OCI-LY7 (cell line): ENCODE measurements around the gene ZNF343.

ENCODE experiments used
- CTCF ChIP-seq: fragments of 200-600 bp; sonication (generic); conservative IDR thresholded peaks from 2 replicates; pipeline ENCODE4 v1.5.1; 2014; ENCODE audit warnings: mild to moderate bottlenecking, antibody characterized with exemption, low read length, moderate library complexity, mixed read lengths
- EZH2phosphoT487 ChIP-seq: fragments of 200-600 bp; sonication (generic); IDR thresholded peaks from 2 replicates; pipeline ENCODE4 v1.6.1; 2018; ENCODE audit warnings: low read depth, borderline replicate concordance, mild to moderate bottlenecking, mixed run types, antibody characterized with exemption, low read length, moderate library complexity, mixed read lengths

GRCh38 chr20:2465100-2465499, 43.6 kb downstream of the ZNF343 start:
- TF ChIP-seq EZH2phosphoT487: no peak
- no peak for TF ChIP-seq CTCF
